IPS DF 4.7 (cell line): Measurements from ENCODE around the gene GP1BB.

ENCODE experiments used
- DNase-seq: peaks from one replicate; pipeline ENCODE4 v3.0.0-alpha.2; 2013; ENCODE audit warnings: low spot score; ENCODE audit errors: extremely low read depth

GP1BB gene

DNA sequence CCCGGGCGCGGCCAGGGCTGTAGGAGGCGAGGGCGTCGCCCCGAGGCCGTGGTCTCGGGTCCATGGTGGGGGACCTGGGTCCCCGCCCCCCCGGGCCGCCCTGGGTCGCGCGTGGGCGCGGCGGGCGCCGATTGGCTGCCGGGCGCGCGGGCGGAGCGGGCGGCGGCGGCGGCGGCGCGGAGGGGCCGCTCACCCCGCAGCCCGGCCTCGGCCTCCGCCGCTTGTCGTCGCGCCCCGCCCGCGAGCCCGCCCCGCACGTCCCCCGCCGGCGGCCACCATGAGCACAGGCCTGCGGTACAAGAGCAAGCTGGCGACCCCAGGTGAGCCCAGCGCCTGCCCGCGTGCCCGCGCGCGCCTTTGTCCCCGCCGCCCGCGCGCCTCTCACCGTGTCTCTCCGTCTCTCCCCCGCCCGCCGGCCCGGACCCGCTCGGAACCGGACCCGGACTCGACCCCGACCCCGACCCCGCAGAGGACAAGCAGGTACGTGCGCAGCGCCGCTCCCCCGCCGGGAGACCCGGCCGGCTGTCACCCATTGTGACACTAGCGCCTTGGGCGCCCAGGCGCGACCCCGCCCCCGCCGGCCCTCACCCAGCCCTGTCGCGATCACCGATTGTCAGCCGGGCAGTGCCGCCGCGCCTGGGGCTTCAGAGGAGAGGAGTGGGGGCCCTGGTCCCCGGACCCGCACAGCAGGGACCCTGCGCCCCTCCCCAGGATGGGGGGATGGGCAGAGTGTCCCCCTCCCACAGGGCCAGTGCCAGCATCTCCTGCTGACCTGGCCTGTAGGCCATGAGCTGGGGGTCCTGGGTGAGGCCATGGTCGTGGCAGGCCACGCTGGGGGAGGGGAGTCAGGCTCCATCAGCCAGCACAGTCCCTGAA lies 8.8 kb upstream of the GP1BB start, which contains the start of gene SEPTIN5:
Gene SEPTIN5, plus strand, starts transcription at position 192 of the 876 bp plus-strand sequence. Its CDS starts 86 bp downstream, at position 278.
- DNase-seq = no peak

DNA sequence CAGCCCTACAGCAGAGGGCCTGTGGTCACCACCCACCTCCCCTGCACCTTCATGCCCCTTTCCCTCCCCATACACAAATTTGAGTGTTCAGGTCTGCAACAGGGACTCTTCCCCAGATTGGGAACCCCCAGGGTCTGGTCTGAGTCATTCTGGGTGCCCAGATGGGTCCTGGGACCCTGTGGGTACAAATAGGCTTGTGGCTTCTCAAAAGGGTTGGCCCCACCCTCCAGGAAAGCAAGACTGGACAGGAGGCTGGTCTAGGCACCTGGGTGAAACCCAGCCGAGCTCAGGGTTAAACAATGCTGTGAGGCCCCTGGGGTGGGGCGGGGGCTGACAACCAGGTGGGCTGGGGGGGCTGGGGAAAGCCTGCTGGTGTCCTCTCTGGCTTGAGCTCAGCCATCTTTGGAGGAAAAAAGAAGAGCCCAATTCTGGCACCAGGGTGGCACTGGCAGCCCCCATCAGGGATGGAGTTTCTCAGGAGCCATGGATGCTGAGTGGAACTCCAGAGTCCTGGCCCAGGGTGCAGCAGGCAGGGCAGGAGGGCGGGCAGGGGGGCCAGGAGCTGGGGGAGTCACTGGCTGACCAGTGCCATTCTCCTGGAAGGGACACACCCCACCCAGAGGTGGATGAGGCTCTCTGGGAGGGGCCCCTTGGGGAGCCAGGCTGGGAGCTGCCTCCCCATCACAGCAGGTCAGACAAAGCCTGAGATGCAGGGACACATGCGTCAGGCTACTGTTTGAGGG lies 8.0 kb upstream of the GP1BB start:
- DNase-seq = no peak

DNA sequence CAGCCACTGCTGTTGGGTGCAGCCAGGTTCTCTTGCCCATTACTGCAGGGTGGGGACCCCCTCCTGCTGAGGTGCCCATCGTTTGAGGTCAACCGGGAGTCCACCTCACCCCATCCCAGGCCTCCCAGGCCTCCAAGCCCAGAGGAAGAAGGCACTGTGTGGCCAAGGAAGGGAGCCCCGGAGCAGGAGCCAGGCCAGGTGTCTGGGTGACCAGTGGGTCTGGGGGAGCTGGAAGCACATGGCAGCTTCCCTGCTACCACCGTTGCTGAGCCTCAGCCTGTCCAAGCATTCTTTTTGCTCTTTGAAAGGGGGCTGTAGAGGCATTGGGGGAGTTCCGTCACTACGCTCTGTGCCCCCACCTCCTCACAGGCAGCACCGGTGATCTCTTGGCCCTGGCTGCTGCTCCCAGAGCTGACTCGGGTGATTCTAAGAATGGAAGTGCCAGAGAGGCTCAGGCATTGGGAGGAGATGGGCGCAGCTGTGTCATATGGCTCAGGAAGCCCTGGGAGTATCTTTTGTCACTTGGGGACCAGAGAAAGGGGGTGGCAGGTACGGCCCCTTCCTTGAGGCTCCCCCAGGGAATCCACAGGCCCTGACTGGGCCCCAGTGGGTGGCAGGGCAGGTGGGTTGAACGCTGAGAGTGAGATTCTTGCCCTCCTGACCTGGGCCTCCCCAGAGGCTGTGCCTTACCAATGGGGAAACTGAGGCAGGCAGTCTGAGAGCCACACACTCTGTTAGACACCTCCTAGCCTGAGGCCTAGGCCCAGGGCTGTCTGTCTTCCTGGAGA lies 7.1 kb upstream of the GP1BB start:
- DNase-seq = no peak

DNA sequence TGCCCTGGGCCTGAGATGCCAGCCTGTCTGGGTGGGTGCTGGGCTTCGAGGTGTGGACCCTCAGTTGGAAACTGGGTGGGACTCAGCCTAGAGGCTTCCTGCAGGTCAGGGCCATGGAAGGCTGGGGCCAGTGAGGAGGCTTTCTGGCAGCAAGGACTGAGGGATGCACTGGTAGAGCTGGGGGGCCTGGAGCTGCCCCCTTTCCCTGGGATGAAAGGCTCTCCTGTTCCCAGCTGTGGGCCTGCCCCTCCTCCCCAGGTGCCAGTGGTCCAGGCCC lies 6.6 kb upstream of the GP1BB start:
- DNase-seq = no peak

DNA sequence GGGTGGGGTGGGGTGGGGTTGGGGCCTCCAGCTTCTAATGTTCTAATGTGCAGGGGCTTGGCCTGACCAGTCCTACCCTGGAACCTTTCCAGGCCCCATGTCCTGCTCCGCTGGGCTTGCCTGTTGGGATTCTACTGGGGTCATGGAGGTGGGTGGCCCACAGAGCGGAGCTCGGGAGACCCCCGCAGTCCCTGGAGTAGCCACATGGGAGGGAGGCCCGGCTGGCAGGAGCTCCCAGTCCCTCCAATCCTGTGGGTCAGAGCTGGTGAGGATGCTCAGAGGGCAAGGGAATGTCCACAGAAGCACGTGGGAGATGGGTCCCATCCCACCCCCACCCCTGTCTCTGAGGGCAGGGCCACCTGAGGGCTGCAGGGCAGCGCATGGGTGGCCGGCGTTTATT lies 6.2 kb upstream of the GP1BB start:
- DNase-seq = no peak

DNA sequence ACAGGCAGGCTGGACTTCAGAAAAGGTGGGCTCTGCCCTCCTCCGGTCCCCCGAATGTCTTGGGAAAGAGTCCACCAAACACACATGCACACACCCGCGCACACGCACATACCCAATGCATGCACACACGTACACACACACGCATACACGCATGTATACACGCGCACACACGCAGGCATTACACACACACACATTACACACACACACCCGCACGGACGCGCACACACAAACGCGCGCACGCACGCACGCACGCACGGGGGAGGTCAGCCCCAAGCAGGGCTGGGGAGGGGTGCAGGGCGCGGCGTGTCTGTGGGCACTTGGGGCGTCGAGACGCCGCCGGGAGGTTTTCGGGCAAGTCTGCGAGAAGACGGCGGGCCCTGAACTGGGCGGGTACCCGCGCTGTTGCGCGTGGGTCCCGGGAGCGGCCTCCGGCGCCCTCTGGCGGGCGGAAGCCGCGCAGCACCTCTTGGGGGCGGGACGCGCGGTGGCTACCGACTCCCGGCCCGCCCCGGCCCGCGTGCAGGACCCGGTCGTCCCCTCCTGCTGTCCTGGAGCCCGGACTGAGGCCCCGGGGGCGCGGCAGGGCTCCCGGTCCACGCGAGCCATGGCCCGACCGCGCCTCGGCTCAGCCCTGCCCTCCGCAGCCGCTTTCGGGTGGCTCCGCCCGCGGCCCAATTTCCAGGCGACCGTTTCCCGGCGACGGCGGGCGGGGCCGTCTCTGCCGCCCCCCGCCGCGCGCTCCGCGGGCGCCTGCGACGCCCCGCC lies 5.5 kb upstream of the GP1BB start:
- DNase-seq = no peak

DNA sequence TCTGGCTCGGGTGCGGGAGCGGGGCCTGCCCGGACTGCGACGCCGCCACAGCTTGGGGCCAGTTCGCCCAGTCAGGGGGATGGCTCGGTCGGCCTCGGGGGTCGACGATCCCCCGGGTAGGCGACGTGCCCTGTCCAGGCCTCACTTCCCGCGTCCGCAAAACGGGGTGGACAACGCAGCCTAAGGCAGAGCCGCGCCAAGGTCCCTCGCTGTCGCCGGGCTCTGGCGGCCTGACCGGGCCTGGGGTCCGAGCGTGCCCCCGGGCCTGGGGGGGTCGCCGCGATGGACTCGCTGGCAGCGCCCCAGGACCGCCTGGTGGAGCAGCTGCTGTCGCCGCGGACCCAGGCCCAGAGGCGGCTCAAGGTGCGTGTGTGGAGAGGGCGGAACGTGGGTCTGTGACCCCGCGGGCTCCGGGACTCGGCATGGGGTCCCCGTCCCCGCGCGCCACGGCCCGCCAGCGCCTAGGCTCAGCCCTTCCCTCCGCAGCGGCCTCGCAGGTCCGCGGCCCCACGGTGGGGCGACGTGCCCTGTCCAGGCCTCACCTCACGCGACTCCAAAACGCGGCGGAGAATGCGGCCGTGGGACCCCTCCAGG lies 4.8 kb upstream of the GP1BB start:
- no peak for DNase-seq

DNA sequence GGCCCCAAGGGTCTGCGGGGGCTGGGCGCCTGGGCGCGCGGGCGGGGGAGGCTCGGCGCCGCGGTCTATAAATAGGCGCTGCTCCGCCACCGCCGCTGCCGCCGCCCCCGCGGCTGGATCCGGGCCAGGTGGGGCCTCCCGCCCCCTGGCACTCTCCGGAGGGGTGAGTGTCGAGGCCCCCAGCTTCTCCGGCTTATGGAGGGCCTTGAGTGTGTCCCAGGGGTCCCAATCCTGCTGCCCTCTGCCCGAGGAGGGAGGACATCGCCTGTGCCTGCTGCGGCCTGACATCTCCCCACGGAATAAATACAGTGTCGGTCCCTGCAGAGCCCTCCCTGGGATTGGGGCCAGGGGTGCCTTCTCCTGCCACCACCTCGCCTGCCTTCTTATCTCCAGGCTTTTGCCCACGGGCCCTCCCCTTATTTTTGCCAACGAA lies 4.3 kb upstream of the GP1BB start:
- DNase-seq = no peak

DNA sequence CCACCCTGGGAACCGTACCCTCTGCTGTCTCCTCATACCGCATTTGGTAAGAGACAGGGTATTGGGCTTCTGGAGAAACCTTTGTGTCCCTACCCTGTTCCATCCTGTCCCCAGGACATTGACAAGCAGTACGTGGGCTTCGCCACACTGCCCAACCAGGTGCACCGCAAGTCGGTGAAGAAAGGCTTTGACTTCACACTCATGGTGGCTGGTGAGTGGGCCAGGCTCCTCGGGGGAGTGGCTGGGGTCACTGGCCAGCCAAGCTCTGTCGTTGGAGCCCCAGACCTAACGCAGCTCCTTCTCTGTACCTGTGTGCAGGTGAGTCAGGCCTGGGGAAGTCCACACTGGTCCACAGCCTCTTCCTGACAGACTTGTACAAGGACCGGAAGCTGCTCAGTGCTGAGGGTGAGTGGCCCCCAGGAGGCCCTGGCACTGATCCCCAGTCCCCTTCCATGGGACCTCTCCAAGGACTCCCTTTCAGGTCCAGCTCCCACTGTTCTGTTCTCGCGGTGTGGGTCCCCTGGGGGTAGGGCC lies 3.8 kb upstream of the GP1BB start:
- DNase-seq = no peak

DNA sequence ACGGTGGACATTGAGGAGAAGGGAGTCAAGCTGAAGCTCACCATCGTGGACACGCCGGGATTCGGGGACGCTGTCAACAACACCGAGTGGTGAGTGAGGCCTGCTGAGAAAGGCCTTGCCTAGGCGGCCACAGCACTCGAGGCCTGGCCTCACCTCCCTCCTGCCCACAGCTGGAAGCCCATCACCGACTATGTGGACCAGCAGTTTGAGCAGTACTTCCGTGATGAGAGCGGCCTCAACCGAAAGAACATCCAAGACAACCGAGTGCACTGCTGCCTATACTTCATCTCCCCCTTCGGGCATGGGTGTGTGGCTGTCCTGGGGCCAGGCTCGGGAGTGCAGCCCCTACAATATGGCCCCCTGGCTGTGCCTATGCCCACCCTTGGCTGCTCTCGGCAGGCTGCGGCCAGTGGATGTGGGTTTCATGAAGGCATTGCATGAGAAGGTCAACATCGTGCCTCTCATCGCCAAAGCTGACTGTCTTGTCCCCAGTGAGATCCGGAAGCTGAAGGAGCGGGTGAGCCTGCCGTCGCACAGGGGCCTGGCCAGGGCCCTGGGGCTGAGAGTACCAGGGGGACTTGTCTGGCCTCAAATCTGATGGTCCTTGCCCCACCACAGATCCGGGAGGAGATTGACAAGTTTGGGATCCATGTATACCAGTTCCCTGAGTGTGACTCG lies 3.0 kb upstream of the GP1BB start:
- DNase-seq = no peak

DNA sequence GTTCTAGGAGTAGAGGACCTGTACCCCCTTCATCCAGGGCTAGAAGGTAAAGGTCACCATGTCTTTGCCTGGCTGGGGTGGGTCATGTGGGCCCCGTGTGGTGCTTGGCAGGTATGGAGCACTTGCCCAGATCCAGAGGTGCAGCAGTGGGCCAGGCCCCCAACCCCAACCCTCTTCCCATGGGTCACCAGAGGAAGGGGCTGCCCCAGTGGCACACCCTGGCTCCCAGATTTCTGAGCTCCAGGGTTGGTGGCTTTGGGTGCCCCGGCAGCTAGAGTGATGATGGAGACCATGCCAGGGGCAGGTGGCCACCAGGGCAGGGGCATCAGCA lies 2.4 kb upstream of the GP1BB start:
- no peak for DNase-seq

DNA sequence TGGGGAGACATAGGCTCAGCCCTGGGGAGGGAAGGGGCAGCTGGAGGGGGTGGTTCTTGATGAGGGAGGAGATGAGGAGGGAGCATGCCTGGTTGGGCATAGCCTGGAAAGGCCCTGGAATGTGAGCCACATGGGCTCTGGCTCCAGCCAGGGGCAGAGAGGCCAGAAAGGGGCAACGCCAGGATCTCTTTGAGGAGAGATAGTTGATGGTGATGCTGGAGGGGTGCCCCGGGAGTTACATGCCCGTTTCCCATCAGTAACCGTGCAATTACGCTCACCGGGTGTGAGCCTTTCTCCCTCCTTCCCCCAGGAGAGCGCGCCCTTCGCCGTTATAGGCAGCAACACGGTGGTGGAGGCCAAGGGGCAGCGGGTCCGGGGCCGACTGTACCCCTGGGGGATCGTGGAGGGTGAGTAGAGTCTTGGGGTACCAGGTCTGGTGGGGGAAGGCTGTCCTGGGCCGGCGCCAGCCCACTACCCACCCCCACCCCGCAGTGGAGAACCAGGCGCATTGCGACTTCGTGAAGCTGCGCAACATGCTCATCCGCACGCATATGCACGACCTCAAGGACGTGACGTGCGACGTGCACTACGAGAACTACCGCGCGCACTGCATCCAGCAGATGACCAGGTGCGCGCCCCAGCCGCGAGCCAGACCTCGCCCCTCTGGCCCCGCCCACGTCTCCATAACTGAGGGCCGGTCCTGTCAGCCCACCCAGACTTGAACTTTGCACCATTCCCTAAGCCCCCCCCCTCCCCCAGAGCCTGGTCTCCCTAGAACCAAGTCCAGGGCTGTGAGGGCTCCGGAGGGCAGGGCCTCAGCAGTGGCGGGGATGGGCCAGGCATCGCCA lies 1.8 kb upstream of the GP1BB start:
- DNase-seq = no peak

DNA sequence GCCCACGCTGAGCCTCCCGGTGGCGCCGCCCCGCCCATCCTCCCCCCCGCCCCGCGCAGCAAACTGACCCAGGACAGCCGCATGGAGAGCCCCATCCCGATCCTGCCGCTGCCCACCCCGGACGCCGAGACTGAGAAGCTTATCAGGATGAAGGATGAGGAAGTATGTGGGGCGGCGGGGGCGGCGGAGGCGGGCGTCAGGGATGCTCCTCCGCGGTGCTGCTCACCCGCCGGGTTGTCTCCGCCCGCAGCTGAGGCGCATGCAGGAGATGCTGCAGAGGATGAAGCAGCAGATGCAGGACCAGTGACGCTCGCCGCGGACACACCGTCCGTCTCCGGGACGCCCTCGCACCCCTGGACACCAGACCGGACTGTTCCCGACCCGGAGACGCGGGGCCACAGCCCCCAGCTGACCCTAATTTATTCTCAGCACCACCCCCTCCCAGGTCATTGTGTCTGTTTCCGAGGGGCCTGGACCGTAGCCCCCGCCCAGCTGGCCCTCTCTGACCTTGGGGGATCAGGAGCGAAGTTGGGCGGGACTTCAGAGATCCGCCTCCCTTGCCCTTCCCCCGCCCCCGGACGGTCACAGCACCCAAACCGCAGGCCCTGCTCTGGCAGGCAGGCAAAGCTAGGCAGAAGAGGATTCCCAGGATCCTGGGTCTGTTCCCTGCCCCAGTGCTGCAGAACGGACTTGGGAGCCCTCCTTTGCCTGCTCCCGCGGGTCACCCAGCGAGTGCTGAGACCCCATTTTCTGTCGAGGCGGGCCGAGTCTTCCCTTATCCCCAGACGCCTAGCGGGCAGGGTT lies 959 bp upstream of the GP1BB start:
- no peak for DNase-seq

DNA sequence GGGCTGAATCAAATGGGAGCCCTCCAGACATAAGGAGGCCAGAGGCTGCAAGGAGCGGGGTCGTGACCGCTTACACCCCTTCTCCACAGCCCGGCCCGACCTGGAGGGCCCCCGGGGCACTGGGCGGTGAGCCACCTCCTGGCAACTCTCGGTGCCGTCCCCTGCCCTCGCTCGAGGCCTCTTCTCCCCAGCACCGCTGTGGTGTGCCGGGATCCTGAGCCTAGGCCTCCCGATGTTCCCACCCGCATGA lies 432 bp upstream of the GP1BB start:
- no peak for DNase-seq

DNA sequence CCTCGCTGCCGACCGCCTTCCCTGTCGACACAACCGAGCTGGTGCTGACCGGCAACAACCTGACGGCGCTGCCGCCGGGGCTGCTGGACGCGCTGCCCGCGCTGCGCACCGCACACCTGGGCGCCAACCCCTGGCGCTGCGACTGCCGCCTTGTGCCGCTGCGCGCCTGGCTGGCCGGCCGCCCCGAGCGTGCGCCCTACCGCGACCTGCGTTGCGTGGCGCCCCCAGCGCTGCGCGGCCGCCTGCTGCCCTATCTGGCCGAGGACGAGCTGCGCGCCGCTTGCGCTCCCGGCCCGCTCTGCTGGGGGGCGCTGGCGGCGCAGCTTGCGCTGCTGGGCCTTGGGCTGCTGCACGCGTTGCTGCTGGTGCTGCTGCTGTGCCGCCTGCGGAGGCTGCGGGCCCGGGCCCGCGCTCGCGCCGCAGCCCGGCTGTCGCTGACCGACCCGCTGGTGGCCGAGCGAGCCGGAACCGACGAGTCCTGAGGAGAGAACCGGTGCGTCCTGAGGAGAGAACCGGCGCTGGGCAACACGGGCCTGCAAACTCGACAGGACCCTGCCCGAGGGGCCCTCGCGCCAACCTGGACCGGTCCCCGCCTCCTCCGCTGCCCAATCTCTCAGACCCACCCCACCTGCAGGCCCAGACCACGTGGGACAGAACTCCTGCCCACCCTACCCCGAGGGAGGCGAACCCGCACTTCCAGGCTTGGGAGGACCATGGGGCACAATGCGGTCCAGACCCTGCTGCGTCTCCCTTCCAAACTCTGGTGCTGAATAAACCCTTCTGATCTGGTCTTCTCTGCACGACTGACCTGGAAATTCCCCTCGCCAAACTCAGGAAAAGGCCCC lies 866 bp downstream of the GP1BB start:
- DNase-seq = no peak

DNA sequence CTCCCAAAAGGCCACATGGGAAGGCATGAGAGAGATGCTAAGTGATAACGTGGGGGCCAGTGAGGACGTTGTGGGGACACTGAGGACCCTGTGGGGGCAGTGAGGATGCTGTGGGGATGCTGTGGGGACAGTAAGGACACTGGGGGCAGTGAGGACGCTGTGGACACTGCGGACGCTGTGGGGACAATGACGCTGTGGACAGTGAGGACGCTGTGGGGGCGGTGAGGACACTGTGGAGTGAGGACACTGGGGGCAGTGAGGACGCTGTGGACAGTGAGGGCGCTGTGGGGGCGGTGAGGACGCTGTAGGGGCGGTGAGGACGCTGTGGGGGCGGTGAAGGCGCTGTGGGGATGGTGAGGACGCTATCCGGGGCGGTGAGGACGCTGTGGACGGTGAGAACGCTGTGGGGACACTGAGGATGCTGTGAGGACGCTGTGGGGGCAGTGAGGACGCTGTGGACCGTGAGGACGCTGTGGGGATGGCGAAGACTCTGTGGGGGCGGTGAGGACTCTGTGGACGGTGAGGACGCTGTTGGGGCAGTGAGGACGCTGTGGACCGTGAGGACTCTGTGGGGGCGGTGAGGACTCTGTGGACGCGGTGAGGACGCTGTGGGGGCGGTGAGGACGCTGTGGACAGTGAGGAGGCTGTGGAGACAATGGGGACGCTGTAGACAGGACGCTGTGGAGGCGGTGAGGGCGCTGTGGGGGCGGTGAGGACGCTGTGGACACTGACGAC lies 1.8 kb downstream of the GP1BB start:
- DNase-seq = no peak
